Measurements from ENCODE around the gene CDC42SE2. TPM values are rescaled to one million over a fixed set of nuclear protein-coding genes. Genes with fewer than 3 reads are reported as not detected.

The CDC42SE2 gene, protein sequence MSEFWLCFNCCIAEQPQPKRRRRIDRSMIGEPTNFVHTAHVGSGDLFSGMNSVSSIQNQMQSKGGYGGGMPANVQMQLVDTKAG
- 34.7 to 44.8 TPM (median 38.6 TPM) in 5 replicates for total RNA-seq (2022; extraction: Qiagen RNA extraction)

DNA sequence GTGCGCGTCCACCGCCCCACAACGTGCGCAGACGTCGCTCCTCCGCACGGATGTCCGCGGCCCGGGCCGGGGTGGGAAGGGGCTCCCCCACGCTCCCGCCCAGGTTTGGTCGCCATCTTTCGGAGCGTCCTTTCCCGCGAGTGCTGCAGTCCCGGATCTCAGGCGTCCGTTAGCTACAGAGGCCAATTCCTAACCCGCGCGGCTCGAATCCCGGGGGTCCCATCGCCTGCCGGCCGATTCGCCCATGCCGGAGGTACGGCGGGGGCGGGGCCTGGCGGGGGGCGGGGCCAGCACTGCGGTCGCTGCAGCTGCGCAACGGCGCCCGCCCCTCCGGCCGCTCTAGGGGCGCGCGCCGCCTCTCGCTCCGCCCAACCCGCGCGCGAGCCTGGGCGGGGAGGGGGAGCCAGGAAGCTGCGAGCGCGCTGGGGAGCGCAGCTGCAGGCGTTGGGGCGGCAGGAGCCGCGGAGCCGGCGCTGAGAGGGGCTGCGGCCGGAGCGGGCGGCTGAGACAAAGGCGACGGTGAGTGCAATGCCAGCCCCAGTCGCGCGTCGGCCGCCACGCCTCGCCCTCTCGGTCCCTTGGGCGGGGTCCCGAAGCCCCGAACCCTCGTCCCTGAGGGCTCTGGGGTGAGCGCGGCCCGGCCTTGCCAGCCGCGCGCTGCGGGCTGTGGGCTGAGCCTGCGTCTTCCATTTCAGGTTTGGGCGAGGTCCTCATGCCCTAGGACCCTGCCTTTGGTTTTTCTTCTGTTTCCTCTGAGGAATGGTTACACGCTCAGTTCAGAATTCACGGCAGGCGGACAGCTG lies at the start of gene CDC42SE2:
TSS of gene CDC42SE2 (plus strand) at position 406 of the 803 bp plus-strand sequence. CDS start 95,441 bp downstream, outside the sequence.

Other genes starting within 250 kb of the CDC42SE2 start
- 398 to 558 TPM (median 413 TPM) in 5 replicates for gene HINT1, start 98.8 kb upstream of the CDC42SE2 start, total RNA-seq (2022; extraction: Qiagen RNA extraction)
- gene LYRM7, start 93.1 kb upstream of the CDC42SE2 start, total RNA-seq (2022; extraction: Qiagen RNA extraction), result 3.0 to 4.2 TPM (median 3.9 TPM) in 5 replicates

Measured in A549 treated with dexamethasone at 1 μM for 4 hours (cell line).